Measurements from ENCODE around the gene DIAPH2. TPM values are rescaled to one million over a fixed set of nuclear protein-coding genes. Genes with fewer than 3 reads are reported as not detected.
A peak's percentile ranks its signal among the peaks of the same experiment; 100 is the strongest.

Gene DIAPH2
- total RNA-seq, 2 donors from 2014 or later = 21.5 to 51.8 TPM

- H3K9me3 ChIP-seq (ENCODE audit: control insufficient read depth, low read length) = no peaks in the 10 kb centered on the region
- H3K4me3 Mint-ChIP-seq = peak overlapping the region; percentile 22
- WGBS, 2 experiments (ENCODE audit: insufficient coverage in 1 of 2, insufficient read length in 1 of 2) = 78% methylated on average over 9 of the region's 9 CpGs; no CpG with 5 or more reads in 1 of the 2 experiments
- peak overlapping the region; percentile 80 for H3K27ac Mint-ChIP-seq
- peaks cover 26% of the 10 kb centered on the region for H3K36me3 Mint-ChIP-seq (ENCODE audit: low read depth)
- TF ChIP-seq CTCF (conservative IDR thresholded peaks at IDR 0.05) = no peak
- peaks cover 12% of the 10 kb centered on the region for H3K4me1 Mint-ChIP-seq
- no peaks in the 10 kb centered on the region for H3K36me3 ChIP-seq (ENCODE audit: control insufficient read depth, insufficient read depth, low read length)
- peak; percentile 84 for DNase-seq
- no peaks in the 10 kb centered on the region for H3K27me3 ChIP-seq (ENCODE audit: control insufficient read depth, insufficient read depth, low read length, poor library complexity, severe bottlenecking)
- H3K4me1 ChIP-seq (ENCODE audit: control insufficient read depth, insufficient read depth, low read length) = no peaks in the 10 kb centered on the region
- H3K9ac ChIP-seq (ENCODE audit: extremely low read depth, low read length, poor library complexity, severe bottlenecking) = no peak overlapping the region
- H3K9me3 Mint-ChIP-seq = peaks cover 43% of the 10 kb centered on the region
- H3K4me3 ChIP-seq (ENCODE audit: low read length) = no peak overlapping the region
- no peak overlapping the region for H3K27ac ChIP-seq (ENCODE audit: low read depth, low read length)
- H3K27me3 Mint-ChIP-seq (ENCODE audit: insufficient read depth) = no peaks in the 10 kb centered on the region
Observed at GRCh38 chrX:97200454-97200853, 515.8 kb downstream of the DIAPH2 start.

GRCh38 chrX:97210501-97210900 is 525.9 kb downstream of the DIAPH2 start:
- DNase-seq = no peak
- Histone ChIP-seq H3K9ac (ENCODE audit: extremely low read depth, low read length, poor library complexity, severe bottlenecking) (no peak overlapping the region), H3K27ac (ENCODE audit: low read depth, low read length) (no peak overlapping the region), H3K36me3 (ENCODE audit: control insufficient read depth, insufficient read depth, low read length) (no peaks in the 10 kb centered on the region), H3K9me3 (ENCODE audit: control insufficient read depth, low read length) (no peaks in the 10 kb centered on the region), H3K4me1 (ENCODE audit: control insufficient read depth, insufficient read depth, low read length) (no peaks in the 10 kb centered on the region), H3K4me3 (ENCODE audit: low read length) (no peak overlapping the region), H3K27me3 (ENCODE audit: control insufficient read depth, insufficient read depth, low read length, poor library complexity, severe bottlenecking) (no peaks in the 10 kb centered on the region)
- no peak overlapping the region for H3K4me3 Mint-ChIP-seq
- H3K4me1 Mint-ChIP-seq = no peaks in the 10 kb centered on the region
- H3K9me3 Mint-ChIP-seq = peaks cover 3% of the 10 kb centered on the region
- H3K27ac Mint-ChIP-seq = no peak overlapping the region
- WGBS, 2 experiments (ENCODE audit: insufficient coverage in 1 of 2, insufficient read length in 1 of 2) = 85 to 100% methylated on average over 1 to 2 of the region's 2 CpGs
- H3K27me3 Mint-ChIP-seq (ENCODE audit: insufficient read depth) = no peaks in the 10 kb centered on the region
- no peaks in the 10 kb centered on the region for H3K36me3 Mint-ChIP-seq (ENCODE audit: low read depth)
- TF ChIP-seq CTCF (conservative IDR thresholded peaks at IDR 0.05) = no peak

- no peak overlapping the region for H3K27ac Mint-ChIP-seq
- Histone ChIP-seq H3K4me3 (ENCODE audit: low read length) (no peak overlapping the region), H3K9ac (ENCODE audit: extremely low read depth, low read length, poor library complexity, severe bottlenecking) (no peak overlapping the region), H3K27ac (ENCODE audit: low read depth, low read length) (no peak overlapping the region), H3K9me3 (ENCODE audit: control insufficient read depth, low read length) (no peaks in the 10 kb centered on the region), H3K27me3 (ENCODE audit: control insufficient read depth, insufficient read depth, low read length, poor library complexity, severe bottlenecking) (no peaks in the 10 kb centered on the region), H3K4me1 (ENCODE audit: control insufficient read depth, insufficient read depth, low read length) (no peaks in the 10 kb centered on the region), H3K36me3 (ENCODE audit: control insufficient read depth, insufficient read depth, low read length) (no peaks in the 10 kb centered on the region)
- H3K27me3 Mint-ChIP-seq (ENCODE audit: insufficient read depth) = no peaks in the 10 kb centered on the region
- TF ChIP-seq CTCF (conservative IDR thresholded peaks at IDR 0.05) = no peak
- no peak for DNase-seq
- no peaks in the 10 kb centered on the region for H3K36me3 Mint-ChIP-seq (ENCODE audit: low read depth)
- H3K4me1 Mint-ChIP-seq = no peaks in the 10 kb centered on the region
- H3K9me3 Mint-ChIP-seq = no peaks in the 10 kb centered on the region
- 100% methylated on average over 1 of the region's 1 CpG; no CpG with 5 or more reads in 1 of the 2 experiments for WGBS, 2 experiments (ENCODE audit: insufficient coverage in 1 of 2, insufficient read length in 1 of 2)
- H3K4me3 Mint-ChIP-seq = no peak overlapping the region
Observed at GRCh38 chrX:97211070-97211469, 526.4 kb downstream of the DIAPH2 start.
